Measurements from ENCODE around the gene RIC8B.

- TF ChIP-seq CTCF (IDR thresholded peaks at IDR 0.05; ENCODE audit: low read depth, low read length) (no peak), EZH2phosphoT487 (IDR thresholded peaks at IDR 0.05; ENCODE audit: low read depth) (no peak)
These were observed 87.8 kb downstream of the RIC8B start for GRCh38 chr12:106861984-106862916.
